GM12874 (cell line): ENCODE results near the gene PNMA6F.

Source experiments
- CTCF ChIP-seq: IDR thresholded peaks from 2 replicates; pipeline ENCODE4 v1.5.1; 2011; ENCODE audit warnings: low read depth, mild to moderate bottlenecking, control low read depth, low read length, moderate library complexity; ENCODE audit not compliant: insufficient read depth

Gene PNMA6F

GRCh38 chrX:153321381-153322124 lies at the start of gene PNMA6F:
Gene PNMA6F (minus strand): TSS chrX:153321767. CDS start chrX:153320674, 1,093 bp downstream.
- TF ChIP-seq CTCF, result no peak

GRCh38 chrX:153371256-153371655 lies 49.7 kb upstream of the PNMA6F start:
- TF ChIP-seq CTCF, result no peak

GRCh38 chrX:153370293-153371055 lies 48.9 kb upstream of the PNMA6F start:
- no peak for TF ChIP-seq CTCF

DNA sequence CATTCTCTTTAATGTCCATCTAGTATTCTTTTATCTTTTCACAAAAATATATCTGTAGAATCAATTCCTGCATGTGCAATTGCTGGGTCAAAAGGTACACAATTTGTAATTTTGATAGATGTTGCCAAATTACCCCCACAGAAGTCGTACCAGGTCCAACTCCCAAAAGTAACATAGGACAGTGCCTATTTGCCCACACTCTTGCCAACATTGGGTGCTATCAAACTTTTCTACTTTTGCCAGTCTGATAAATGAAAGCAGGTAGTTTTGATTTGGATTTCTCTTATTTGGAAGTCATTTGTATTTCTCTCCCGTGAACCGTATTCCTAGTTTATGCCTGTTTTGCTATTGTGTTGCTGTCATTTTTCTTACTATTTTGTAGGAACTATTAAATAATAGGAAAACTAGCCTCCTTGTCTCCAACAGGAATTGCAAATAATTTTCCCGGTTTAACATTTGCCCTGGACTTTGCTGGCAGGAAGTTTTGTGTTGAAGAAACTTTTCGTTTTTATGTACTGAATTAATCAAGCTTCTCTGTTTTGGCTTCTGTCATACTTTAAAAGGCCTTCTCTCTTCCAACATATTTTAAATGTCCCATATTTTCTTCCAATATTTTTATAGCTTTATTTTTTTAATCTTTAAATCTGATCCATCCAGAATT lies 45.4 kb upstream of the PNMA6F start:
- no peak for TF ChIP-seq CTCF

DNA sequence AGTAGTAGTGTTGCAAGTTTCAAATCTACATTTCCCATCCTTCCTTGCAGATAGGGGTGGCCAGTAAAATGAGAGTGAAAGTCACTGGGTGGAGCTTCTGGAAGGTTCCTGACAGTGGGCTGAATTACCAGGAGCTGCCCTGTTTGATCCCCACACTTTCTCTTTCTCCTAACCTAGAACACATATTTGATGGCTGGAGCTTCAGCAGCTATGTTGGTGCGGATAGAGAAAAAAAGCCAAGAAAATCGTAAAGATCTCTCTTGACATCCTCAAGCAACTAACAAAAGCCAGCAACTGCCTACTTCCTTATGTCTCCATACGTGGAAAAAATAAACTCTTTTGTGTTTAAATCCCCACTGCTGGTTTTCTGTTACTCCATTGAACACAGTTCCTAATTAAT lies 44.6 kb upstream of the PNMA6F start:
- no peak for TF ChIP-seq CTCF

- no peak for TF ChIP-seq CTCF
Observed at GRCh38 chrX:153365670-153366069, 44.1 kb upstream of the PNMA6F start.

DNA sequence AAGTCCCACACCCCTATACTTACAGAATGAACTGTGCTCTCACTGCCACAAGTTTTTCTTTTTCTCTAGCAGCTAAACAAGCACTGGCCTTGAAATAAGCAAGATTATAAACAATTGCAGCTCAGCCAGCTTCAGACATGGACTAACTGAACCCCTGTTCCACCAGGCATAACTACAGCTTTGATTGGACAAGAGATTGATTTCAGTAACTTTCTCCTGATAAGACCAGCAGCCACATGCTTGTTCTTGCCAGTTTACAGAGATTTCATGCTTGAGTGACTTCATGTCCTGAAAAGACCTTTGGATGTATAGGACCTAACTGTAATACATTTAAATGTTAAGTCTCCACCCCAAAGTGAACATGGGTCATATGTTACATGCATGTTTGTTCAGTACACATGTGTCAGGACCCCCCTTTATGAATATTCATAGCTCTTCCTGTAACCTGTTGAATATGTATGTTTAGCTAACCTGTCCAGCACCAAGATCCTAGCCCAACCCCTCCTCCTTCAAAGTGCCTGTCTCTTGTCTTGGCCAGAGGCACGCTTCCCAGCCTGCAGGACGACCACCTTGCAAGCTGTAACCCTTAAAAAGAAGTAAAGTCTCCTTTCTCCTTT lies 40.3 kb upstream of the PNMA6F start:
- TF ChIP-seq CTCF, result no peak
